Activated naive CD4-positive, alpha-beta T cell treated with anti-CD3 and anti-CD28 coated beads for 36 hours (primary cell): ENCODE measurements around the gene WDR31. TPM values are rescaled to one million over a fixed set of nuclear protein-coding genes. Genes with fewer than 3 reads are reported as not detected.

Source experiments
- CTCF ChIA-PET: fragments of 350-600 bp; sonication (Branson Sonifier 250); formaldehyde crosslinking; loops from one replicate; lab custom pipeline; 2021; ENCODE audit warnings: antibody characterized with exemption; lab: Charles Lee
- DNase-seq: peaks from one replicate; pipeline ENCODE4 v3.0.0-alpha.2; 2020
- H3K27ac Mint-ChIP-seq: one replicate; pipeline ENCODE4 v1.8.0; 2021; ENCODE audit warnings: mild to moderate bottlenecking, mixed read lengths
- H3K27me3 Mint-ChIP-seq: one replicate; pipeline ENCODE4 v1.8.0; 2021; ENCODE audit warnings: low read depth, mixed read lengths
- H3K36me3 Mint-ChIP-seq: one replicate; pipeline ENCODE4 v1.8.0; 2021; ENCODE audit warnings: low read depth, mixed read lengths
- H3K4me1 Mint-ChIP-seq: one replicate; pipeline ENCODE4 v1.8.0; 2021; ENCODE audit warnings: low read depth, mixed read lengths
- H3K4me3 Mint-ChIP-seq: one replicate; pipeline ENCODE4 v1.8.0; 2021; ENCODE audit warnings: mild to moderate bottlenecking, moderate library complexity, mixed read lengths
- H3K9me3 Mint-ChIP-seq: one replicate; pipeline ENCODE4 v1.8.0; 2021; ENCODE audit warnings: mixed read lengths
- intact Hi-C: fragments of 100-400 bp; cut with micrococcal nuclease; formaldehyde crosslinking; loops from one replicate; pipeline ENCODE4 v1.15.1; 2023
- total RNA-seq, 2 experiments: library from RNA; stranded (reverse); gene quantifications; one replicate each; pipeline ENCODE4 v1.2.3, GENCODE V29; 2021

Gene WDR31
- total RNA-seq, 2 experiments from 2014 or later, result 0.81 to 0.88 TPM

GRCh38 chr9:113322671-113323070, 17.4 kb downstream of the WDR31 start:
- no peaks in the 10 kb centered on the region for H3K4me1 Mint-ChIP-seq
- H3K4me3 Mint-ChIP-seq, result no peak overlapping the region
- H3K27me3 Mint-ChIP-seq, result no peaks in the 10 kb centered on the region
- H3K27ac Mint-ChIP-seq, result no peak overlapping the region
- intact Hi-C loops, result no loop called here
- H3K9me3 Mint-ChIP-seq, result no peaks in the 10 kb centered on the region
- no peak for DNase-seq
- CTCF ChIA-PET, result no interaction called here
- H3K36me3 Mint-ChIP-seq, result no peaks in the 10 kb centered on the region

GRCh38 chr9:113320051-113320450, 20.0 kb downstream of the WDR31 start:
- CTCF ChIA-PET, result no interaction called here
- no peak overlapping the region for H3K27ac Mint-ChIP-seq
- no peaks in the 10 kb centered on the region for H3K36me3 Mint-ChIP-seq
- H3K27me3 Mint-ChIP-seq, result no peaks in the 10 kb centered on the region
- H3K9me3 Mint-ChIP-seq, result no peaks in the 10 kb centered on the region
- H3K4me1 Mint-ChIP-seq, result no peaks in the 10 kb centered on the region
- DNase-seq, result no peak
- no peak overlapping the region for H3K4me3 Mint-ChIP-seq
- intact Hi-C loops, result no loop called here

- no peak overlapping the region for H3K4me3 Mint-ChIP-seq
- DNase-seq, result no peak
- no peak overlapping the region for H3K27ac Mint-ChIP-seq
- CTCF ChIA-PET, result interaction anchor here (0.7 to 0.9 kb wide), 2 partner anchors 21 to 336 kb away, joined by 3 to 4 read pairs; partner anchors contain the start of gene WDR31
- H3K27me3 Mint-ChIP-seq, result no peaks in the 10 kb centered on the region
- intact Hi-C loops, result no loop called here
- H3K4me1 Mint-ChIP-seq, result no peaks in the 10 kb centered on the region
- H3K36me3 Mint-ChIP-seq, result no peaks in the 10 kb centered on the region
- no peaks in the 10 kb centered on the region for H3K9me3 Mint-ChIP-seq
Measured at GRCh38 chr9:113319054-113319453, 21.0 kb downstream of the WDR31 start.

- intact Hi-C loops, result no loop called here
- CTCF ChIA-PET, result interaction anchor here (0.9 kb wide), 2 partner anchors 24 to 338 kb away, joined by 3 to 4 read pairs; no protein-coding TSS in a partner anchor
- Mint-ChIP-seq H3K27ac (no peak overlapping the region), H3K4me1 (no peaks in the 10 kb centered on the region), H3K27me3 (no peaks in the 10 kb centered on the region), H3K4me3 (no peak overlapping the region), H3K9me3 (no peaks in the 10 kb centered on the region), H3K36me3 (no peaks in the 10 kb centered on the region)
- no peak for DNase-seq
Measured at GRCh38 chr9:113317777-113318176, 22.3 kb downstream of the WDR31 start.

- intact Hi-C loops, result no loop called here
Measured at GRCh38 chr9:113316030-113316429, 24.0 kb downstream of the WDR31 start.

GRCh38 chr9:113315231-113315630, 24.8 kb downstream of the WDR31 start:
- Mint-ChIP-seq H3K4me1 (no peaks in the 10 kb centered on the region), H3K27me3 (no peaks in the 10 kb centered on the region), H3K4me3 (no peak overlapping the region), H3K27ac (no peak overlapping the region), H3K9me3 (no peaks in the 10 kb centered on the region), H3K36me3 (no peaks in the 10 kb centered on the region)
- CTCF ChIA-PET, result interaction anchor here (0.7 kb wide), 1 partner anchor 111 kb away, joined by 3 read pairs; no protein-coding TSS in a partner anchor
- intact Hi-C loops, result no loop called here
- no peak for DNase-seq

More at GRCh38 chr9:113316030-113316429, 24.0 kb downstream of the WDR31 start:
- H3K36me3 Mint-ChIP-seq, result no peaks in the 10 kb centered on the region
- H3K27me3 Mint-ChIP-seq, result no peaks in the 10 kb centered on the region
- CTCF ChIA-PET, result interaction anchor here (0.7 kb wide), 1 partner anchor 110 kb away, joined by 3 read pairs; no protein-coding TSS in a partner anchor
- H3K27ac Mint-ChIP-seq, result no peak overlapping the region
- H3K9me3 Mint-ChIP-seq, result no peaks in the 10 kb centered on the region
- no peak for DNase-seq
- H3K4me1 Mint-ChIP-seq, result no peaks in the 10 kb centered on the region
- H3K4me3 Mint-ChIP-seq, result no peak overlapping the region

GRCh38 chr9:113313261-113313660, 26.8 kb downstream of the WDR31 start:
- no peak overlapping the region for H3K4me3 Mint-ChIP-seq
- no peak for DNase-seq
- no peaks in the 10 kb centered on the region for H3K27me3 Mint-ChIP-seq
- H3K9me3 Mint-ChIP-seq, result no peaks in the 10 kb centered on the region
- no peaks in the 10 kb centered on the region for H3K4me1 Mint-ChIP-seq
- no peaks in the 10 kb centered on the region for H3K36me3 Mint-ChIP-seq
- CTCF ChIA-PET, result no interaction called here
- intact Hi-C loops, result no loop called here
- no peak overlapping the region for H3K27ac Mint-ChIP-seq

- Mint-ChIP-seq H3K36me3 (no peaks in the 10 kb centered on the region), H3K4me1 (no peaks in the 10 kb centered on the region), H3K9me3 (no peaks in the 10 kb centered on the region), H3K27ac (no peak overlapping the region), H3K27me3 (no peaks in the 10 kb centered on the region), H3K4me3 (no peak overlapping the region)
- intact Hi-C loops, result no loop called here
- CTCF ChIA-PET, result interaction anchor here (0.6 to 1.7 kb wide), 3 partner anchors 24 to 94 kb away, joined by 4 to 9 read pairs (median 5); partner anchors contain the start of gene CDC26
- no peak for DNase-seq
Measured at GRCh38 chr9:113311961-113312360, 28.1 kb downstream of the WDR31 start.

- H3K36me3 Mint-ChIP-seq, result no peaks in the 10 kb centered on the region
- H3K4me3 Mint-ChIP-seq, result no peak overlapping the region
- H3K27ac Mint-ChIP-seq, result no peak overlapping the region
- CTCF ChIA-PET, result interaction anchor here (0.6 to 1.9 kb wide), 6 partner anchors 19 to 347 kb away, joined by 3 to 11 read pairs (median 4); no protein-coding TSS in a partner anchor
- DNase-seq, result no peak
- H3K4me1 Mint-ChIP-seq, result no peaks in the 10 kb centered on the region
- intact Hi-C loops, result no loop called here
- H3K27me3 Mint-ChIP-seq, result no peaks in the 10 kb centered on the region
- H3K9me3 Mint-ChIP-seq, result no peaks in the 10 kb centered on the region
Measured at GRCh38 chr9:113310538-113310937, 29.5 kb downstream of the WDR31 start.

- intact Hi-C loops, result loop anchor here (1.0 to 2.0 kb wide), 6 partner anchors 34 to 349 kb away; partner anchors contain the start of genes CDC26 and PRPF4
- H3K27ac Mint-ChIP-seq, result no peak overlapping the region
Measured at GRCh38 chr9:113309204-113309813, 30.8 kb downstream of the WDR31 start.

GRCh38 chr9:113307396-113307975, 32.6 kb downstream of the WDR31 start:
- H3K4me1 Mint-ChIP-seq, result no peaks in the 10 kb centered on the region
- intact Hi-C loops, result no loop called here
- H3K4me3 Mint-ChIP-seq, result no peak overlapping the region
- no peaks in the 10 kb centered on the region for H3K27me3 Mint-ChIP-seq
- no peak overlapping the region for H3K27ac Mint-ChIP-seq
- CTCF ChIA-PET, result interaction anchor here (1.7 to 2.1 kb wide), 2 partner anchors 34 to 350 kb away, joined by 7 to 10 read pairs; no protein-coding TSS in a partner anchor
- no peak for DNase-seq
- no peaks in the 10 kb centered on the region for H3K36me3 Mint-ChIP-seq
- no peaks in the 10 kb centered on the region for H3K9me3 Mint-ChIP-seq

More at GRCh38 chr9:113309204-113309813, 30.8 kb downstream of the WDR31 start:
- Mint-ChIP-seq H3K4me1 (no peaks in the 10 kb centered on the region), H3K9me3 (no peaks in the 10 kb centered on the region), H3K27me3 (no peaks in the 10 kb centered on the region), H3K4me3 (no peak overlapping the region), H3K36me3 (no peaks in the 10 kb centered on the region)
- DNase-seq, result peak; percentile 53
- CTCF ChIA-PET, result interaction anchor here (0.6 to 2.1 kb wide), 11 partner anchors 35 to 1056 kb away, joined by 3 to 11 read pairs (median 5); partner anchors contain the start of genes ALAD, C9orf43 and POLE3

- CTCF ChIA-PET, result interaction anchor here (0.6 kb wide), 1 partner anchor 32 kb away, joined by 4 read pairs; no protein-coding TSS in a partner anchor
- H3K36me3 Mint-ChIP-seq, result no peaks in the 10 kb centered on the region
- no peak for DNase-seq
- H3K9me3 Mint-ChIP-seq, result no peaks in the 10 kb centered on the region
- H3K27me3 Mint-ChIP-seq, result no peaks in the 10 kb centered on the region
- no peak overlapping the region for H3K4me3 Mint-ChIP-seq
- intact Hi-C loops, result no loop called here
- H3K4me1 Mint-ChIP-seq, result no peaks in the 10 kb centered on the region
- H3K27ac Mint-ChIP-seq, result no peak overlapping the region
Measured at GRCh38 chr9:113306566-113306965, 33.5 kb downstream of the WDR31 start.
